D721Med (cell line): Measurements from ENCODE around the gene IRGQ.

ENCODE experiments used
- DNase-seq: peaks from one replicate; pipeline ENCODE4 v3.0.0; 2011; ENCODE audit warnings: low spot score; ENCODE audit not compliant: insufficient read length
- FAIRE-seq: peaks from 2 replicates; lab custom pipeline; 2011; peaks lifted over from hg19 to GRCh38; lab: Jason Lieb, UNC
- CTCF ChIP-seq: IDR thresholded peaks from 2 replicates; pipeline ENCODE4 v1.5.1; 2012; ENCODE audit warnings: mild to moderate bottlenecking, control low read depth; ENCODE audit not compliant: insufficient read depth; ENCODE audit errors: missing control alignments

Gene IRGQ

GRCh38 chr19:43616954-43617353 lies 21.0 kb upstream of the IRGQ start:
- DNase-seq (no peak), FAIRE-seq (no peak)
- TF ChIP-seq CTCF: no peak

- no peak for FAIRE-seq
- no peak for DNase-seq
- TF ChIP-seq CTCF: no peak
Observed at GRCh38 chr19:43616306-43616705, 20.4 kb upstream of the IRGQ start.

GRCh38 chr19:43612374-43612773 lies 16.4 kb upstream of the IRGQ start:
- DNase-seq (no peak), FAIRE-seq (no peak)
- no peak for TF ChIP-seq CTCF

- FAIRE-seq (no peak), DNase-seq (no peak)
- no peak for TF ChIP-seq CTCF
Observed at GRCh38 chr19:43611788-43612187, 15.9 kb upstream of the IRGQ start, which contains the start of gene SRRM5. TSS of gene SRRM5 (plus strand) at chr19:43612088. CDS start at chr19:43612122, 34 bp downstream.

GRCh38 chr19:43610493-43610892 lies 14.6 kb upstream of the IRGQ start:
- TF ChIP-seq CTCF: no peak
- FAIRE-seq: no peak
- no peak for DNase-seq

GRCh38 chr19:43609872-43610271 lies 13.9 kb upstream of the IRGQ start:
- FAIRE-seq (no peak), DNase-seq (no peak)
- no peak for TF ChIP-seq CTCF

- FAIRE-seq: no peak
- no peak for DNase-seq
- no peak for TF ChIP-seq CTCF
Observed at GRCh38 chr19:43607238-43608205, 11.6 kb upstream of the IRGQ start.
